Stomach smooth muscle (tissue), 2 donors: ENCODE data around the gene FGF4.

Experiments used
- H3K27ac ChIP-seq: one replicate; pipeline ENCODE4 v1.7.0; 2013; ENCODE audit warnings: mild to moderate bottlenecking, low read length, inconsistent platforms
- H3K27me3 ChIP-seq, 2 donors: one replicate each; pipeline ENCODE4 v1.7.0; 2013; ENCODE audit warnings: low read length in 2 of 2; ENCODE audit not compliant: insufficient read depth in 2 of 2, control insufficient read depth in 1 of 2
- H3K36me3 ChIP-seq, 2 donors: one replicate each; pipeline ENCODE4 v1.7.0; 2013; ENCODE audit warnings: low read length in 2 of 2; ENCODE audit not compliant: control insufficient read depth in 2 of 2, insufficient read depth in 2 of 2
- H3K4me1 ChIP-seq: one replicate; pipeline ENCODE4 v1.7.0; 2013; ENCODE audit warnings: low read length; ENCODE audit not compliant: control insufficient read depth, insufficient read depth
- H3K4me3 ChIP-seq, 2 donors: one replicate each; pipeline ENCODE4 v1.7.0; 2013; ENCODE audit warnings: low read length in 2 of 2
- H3K9ac ChIP-seq, 2 donors: one replicate each; pipeline ENCODE4 v1.7.0; 2013; ENCODE audit warnings: low read length in 2 of 2, mild to moderate bottlenecking in 1 of 2
- H3K9me3 ChIP-seq, 2 donors: one replicate each; pipeline ENCODE4 v1.7.0; 2013; ENCODE audit warnings: low read length in 2 of 2; ENCODE audit not compliant: control insufficient read depth in 2 of 2
- donor health status: healthy.
- donor health status: Pancreatic carcinoma.

FGF4 gene, protein sequence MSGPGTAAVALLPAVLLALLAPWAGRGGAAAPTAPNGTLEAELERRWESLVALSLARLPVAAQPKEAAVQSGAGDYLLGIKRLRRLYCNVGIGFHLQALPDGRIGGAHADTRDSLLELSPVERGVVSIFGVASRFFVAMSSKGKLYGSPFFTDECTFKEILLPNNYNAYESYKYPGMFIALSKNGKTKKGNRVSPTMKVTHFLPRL

DNA sequence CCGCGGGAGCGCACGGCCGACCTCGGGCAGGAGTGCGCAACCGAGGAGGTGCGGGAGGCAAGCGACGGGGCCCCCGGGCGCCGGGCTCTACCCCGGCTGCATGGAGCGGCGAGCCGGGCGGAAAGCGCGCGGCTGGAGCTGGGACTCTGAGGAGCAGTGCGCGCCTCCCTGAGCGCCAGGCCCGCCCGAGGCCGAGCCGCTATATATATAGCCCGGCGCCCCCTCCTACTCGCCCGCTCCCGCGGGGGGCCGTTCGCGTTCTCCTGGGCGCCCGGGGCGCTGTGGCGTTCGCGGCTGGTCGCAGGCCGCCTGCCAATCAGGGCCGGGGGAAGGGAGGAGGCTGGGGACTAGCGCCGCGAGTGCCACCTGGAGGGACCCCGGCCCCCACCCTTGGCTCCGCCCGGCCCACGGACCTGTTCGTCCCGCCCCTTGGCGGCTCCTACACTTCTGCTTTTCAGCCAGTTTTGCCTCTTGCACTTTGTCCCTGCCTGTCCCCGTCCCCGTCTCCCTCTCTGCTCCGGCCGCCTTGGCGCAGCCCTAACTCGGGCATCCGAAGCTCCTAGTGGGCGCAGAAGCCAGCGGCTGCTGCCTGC lies at the start of gene FGF4:
Gene FGF4, minus strand, starts transcription at position 179 of the 593 bp plus-strand sequence. CDS start 257 bp downstream, outside the sequence.
- H3K4me1 ChIP-seq = no peaks in the 10 kb centered on the region
- peaks cover 33 to 34% of the 10 kb centered on the region in 2 donors for H3K27me3 ChIP-seq
- no peak within 1 kb of the TSS for H3K9ac ChIP-seq
- no peak within 1 kb of the TSS for H3K27ac ChIP-seq
- H3K4me3 ChIP-seq = no peak within 1 kb of the TSS
- H3K36me3 ChIP-seq = no peaks in the 10 kb centered on the region
- no peaks in the 10 kb centered on the region for H3K9me3 ChIP-seq

DNA sequence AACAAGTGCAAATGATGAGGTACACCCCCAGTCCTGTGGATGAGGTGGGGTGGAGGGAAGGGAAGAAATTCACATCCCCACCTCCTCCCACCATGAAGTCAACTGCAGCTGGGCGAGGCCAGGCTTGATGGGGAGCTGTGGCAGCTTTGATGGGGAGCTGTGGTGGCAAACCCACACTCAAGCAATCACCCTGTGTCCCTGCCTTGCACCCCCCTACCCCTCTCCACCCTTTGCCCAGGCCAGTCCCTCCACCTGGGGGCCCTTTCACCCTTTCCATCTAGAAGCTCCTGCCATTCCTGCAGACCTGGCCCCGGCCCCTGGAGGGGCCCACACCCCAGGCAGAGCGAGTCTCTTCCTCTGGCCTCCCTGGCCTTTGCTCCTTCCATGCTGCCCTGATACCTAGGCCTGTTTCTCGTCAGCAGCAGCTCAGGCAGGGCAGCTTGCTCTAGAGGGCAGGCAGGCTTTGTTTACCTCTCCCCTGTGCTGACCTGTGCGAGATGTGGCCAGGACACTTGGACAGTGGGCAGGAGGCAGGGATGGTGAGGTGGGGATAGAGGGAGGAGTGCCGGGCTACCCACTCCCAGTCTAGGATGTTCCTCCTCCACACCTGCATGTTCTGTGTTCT lies 48.6 kb upstream of the FGF4 start:
- Histone ChIP-seq H3K4me1 (no peaks in the 10 kb centered on the region), H3K9me3 (peaks cover 0 to 9% of the 10 kb centered on the region in 2 donors), H3K27me3 (peaks cover 13 to 30% of the 10 kb centered on the region in 2 donors), H3K36me3 (no peaks in the 10 kb centered on the region), H3K4me3 (no peak overlapping the region), H3K9ac (no peak overlapping the region), H3K27ac (no peak overlapping the region)

DNA sequence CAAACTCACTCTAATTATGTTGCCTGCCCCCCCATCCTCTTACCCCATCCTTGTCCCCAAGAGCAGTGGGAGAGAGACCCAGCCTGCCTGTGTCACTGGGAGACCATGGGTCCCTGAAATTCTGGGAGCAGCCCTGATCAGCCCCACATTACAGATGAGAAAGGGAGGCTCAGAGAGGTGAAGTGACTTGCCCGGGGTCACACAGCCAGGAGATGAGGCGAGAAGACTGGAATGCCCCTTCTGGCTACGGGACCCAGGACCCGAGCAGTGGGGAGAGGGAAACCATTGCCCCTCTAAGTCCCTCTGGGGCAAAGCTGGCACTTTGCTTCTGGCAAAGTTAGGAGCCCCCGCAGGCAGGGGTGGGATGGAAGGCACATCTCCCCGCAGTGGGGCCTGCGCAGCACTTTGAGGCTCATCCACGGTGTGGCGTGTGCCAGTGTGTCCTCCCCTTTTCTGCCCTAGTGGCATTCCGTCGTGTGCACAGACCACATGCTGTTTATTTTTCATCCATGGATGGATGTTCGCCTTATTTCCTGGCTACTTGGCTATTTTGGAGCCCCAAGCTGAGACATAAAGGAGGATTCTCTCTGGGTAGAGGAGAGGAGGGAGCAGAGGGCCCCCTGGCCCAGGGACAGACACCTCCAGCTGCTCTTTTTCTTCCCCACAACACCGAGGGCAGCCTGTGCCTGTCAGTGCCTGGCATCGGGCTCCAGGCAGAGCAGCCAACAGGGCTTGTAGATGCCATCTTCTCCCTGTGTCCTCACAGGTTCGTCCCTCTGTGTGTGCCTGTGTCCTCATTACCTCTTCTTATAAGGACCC lies 47.7 kb upstream of the FGF4 start:
- Histone ChIP-seq H3K36me3 (no peaks in the 10 kb centered on the region), H3K27ac (no peak overlapping the region), H3K27me3 (peaks cover 17 to 30% of the 10 kb centered on the region in 2 donors), H3K4me1 (no peaks in the 10 kb centered on the region), H3K9me3 (peaks cover 0 to 4% of the 10 kb centered on the region in 2 donors), H3K9ac (no peak overlapping the region), H3K4me3 (no peak overlapping the region)

DNA sequence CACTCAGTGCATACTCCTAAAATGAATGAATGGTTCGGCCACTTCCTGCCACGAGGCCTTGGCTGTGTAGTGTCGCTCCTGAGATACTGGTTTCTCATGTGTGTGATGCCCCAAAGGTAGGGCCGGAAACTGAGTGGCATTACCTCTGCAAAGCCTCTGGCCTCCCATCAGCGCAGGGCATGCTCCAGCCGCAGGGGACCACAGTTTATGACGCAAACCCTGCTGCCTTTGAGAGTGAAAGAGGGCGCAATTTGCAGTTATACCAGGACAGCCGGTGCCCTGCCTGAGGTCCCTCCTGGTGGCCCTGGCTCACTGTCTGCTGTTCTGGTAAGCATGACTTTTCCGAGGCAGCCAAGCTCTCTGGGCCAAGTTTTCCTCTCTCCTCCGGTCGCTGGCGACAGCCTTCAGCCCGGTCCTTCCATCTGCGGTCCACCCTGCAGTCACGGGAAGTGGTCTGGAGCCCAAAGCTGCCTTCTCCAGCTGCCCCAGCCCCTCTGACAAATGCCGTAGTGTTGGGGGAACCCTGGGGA lies 46.4 kb upstream of the FGF4 start:
- Histone ChIP-seq H3K27ac (no peak overlapping the region), H3K9me3 (no peaks in the 10 kb centered on the region), H3K4me3 (no peak overlapping the region), H3K36me3 (no peaks in the 10 kb centered on the region), H3K4me1 (no peaks in the 10 kb centered on the region), H3K9ac (no peak overlapping the region), H3K27me3 (peaks cover 29 to 36% of the 10 kb centered on the region in 2 donors)

DNA sequence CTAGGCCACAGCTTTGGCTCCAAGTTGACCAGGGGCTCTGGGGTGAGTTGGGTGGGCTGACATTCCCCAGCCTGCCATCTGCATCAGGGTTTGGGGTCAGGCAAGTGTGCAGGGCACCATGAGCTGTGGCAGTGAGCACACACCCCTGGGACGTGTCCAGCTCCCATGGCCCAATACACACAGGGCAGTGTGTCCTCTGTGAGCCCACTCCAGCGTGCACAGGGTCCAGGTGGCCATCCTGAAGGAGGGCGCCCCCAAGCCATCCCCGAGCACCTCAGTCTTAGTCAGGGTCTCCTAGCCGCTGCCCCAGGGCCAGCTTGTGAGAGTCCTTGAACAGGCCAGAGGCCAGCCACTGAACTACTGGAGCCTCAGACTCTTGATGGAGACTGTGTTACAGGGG lies 45.3 kb upstream of the FGF4 start:
- no peak overlapping the region for H3K27ac ChIP-seq
- H3K9me3 ChIP-seq = no peaks in the 10 kb centered on the region
- H3K4me3 ChIP-seq = no peak overlapping the region
- no peak overlapping the region for H3K9ac ChIP-seq
- no peaks in the 10 kb centered on the region for H3K4me1 ChIP-seq
- peaks cover 37 to 44% of the 10 kb centered on the region in 2 donors for H3K27me3 ChIP-seq
- no peaks in the 10 kb centered on the region for H3K36me3 ChIP-seq

DNA sequence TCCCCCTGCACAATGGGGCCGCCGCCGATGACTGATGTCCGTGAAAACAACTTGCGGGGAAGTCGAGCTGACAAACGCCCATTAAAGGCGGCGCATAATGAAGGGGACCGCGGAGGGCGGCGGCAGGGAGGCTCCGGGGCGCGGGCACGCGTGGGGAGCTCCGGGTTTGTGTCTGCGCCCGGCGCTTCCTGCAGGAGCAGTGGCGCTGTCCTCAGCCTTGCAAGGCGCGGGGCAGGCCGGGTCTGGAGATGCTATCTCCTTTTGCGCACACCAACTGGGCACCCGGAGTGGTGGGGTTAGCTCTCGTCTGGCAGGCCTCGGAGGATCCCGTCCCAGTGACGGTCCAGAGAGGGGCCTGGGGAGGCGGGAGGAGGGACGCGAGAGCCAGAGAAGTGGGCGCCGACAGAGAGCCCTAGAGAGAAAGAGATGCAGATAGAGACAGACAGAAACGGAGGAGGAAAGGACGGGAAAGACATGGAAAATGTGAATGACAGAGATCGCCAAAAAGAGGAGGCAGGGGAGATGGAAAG lies 44.5 kb upstream of the FGF4 start:
- no peak overlapping the region for H3K27ac ChIP-seq
- H3K4me1 ChIP-seq = no peaks in the 10 kb centered on the region
- H3K9me3 ChIP-seq = no peaks in the 10 kb centered on the region
- peaks cover 37 to 46% of the 10 kb centered on the region in 2 donors for H3K27me3 ChIP-seq
- no peak overlapping the region for H3K4me3 ChIP-seq
- no peak overlapping the region for H3K9ac ChIP-seq
- no peaks in the 10 kb centered on the region for H3K36me3 ChIP-seq

DNA sequence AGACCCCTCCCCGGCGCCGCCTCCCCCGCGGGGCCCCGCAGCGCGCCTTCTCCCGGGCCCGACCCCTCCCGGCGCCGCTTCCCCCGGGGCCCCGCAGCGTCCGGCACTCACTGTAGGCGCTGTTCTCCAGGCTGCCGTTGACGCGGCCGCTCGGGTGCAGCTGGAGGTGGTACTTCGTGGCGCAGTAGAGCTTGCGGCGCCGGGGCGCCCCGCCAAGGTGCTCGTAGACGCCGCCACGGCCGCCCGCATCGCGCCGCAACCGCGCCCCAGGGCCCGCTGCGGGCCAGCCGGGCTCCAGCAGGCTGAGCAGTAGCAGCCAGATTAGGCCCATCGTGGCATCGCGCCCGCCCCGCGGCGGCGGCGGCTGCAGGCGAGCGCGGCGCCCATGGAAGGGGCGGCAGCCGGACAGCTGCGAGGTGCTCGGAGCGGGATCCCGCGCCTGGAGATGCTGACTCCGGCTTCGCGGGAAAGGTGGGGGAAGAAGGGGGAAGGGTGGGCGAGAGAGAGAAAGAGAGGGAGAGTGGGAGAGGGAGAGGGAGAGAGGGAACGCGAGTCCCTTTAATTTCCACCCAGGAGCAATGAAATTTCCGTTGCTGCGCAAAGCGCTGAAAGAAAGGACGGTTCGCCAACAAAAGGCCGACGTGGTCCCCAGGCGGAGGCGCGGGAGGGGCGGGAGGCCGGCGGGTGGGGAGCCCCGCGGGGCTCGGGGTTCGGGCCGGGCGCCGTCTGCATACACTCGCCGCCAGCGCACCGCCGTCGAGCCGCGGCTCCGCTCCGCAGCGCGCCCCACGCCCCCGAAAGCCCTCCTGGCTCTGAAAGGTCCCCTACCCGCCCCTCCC lies 43.7 kb upstream of the FGF4 start, which contains the start of gene FGF3:
Gene FGF3, minus strand, starts transcription at position 814 of the 839 bp plus-strand sequence. Its CDS starts 483 bp downstream, at position 331.
- Histone ChIP-seq H3K4me1 (no peaks in the 10 kb centered on the region), H3K9me3 (no peaks in the 10 kb centered on the region), H3K27ac (no peak within 1 kb of the TSS), H3K4me3 (no peak within 1 kb of the TSS), H3K9ac (no peak within 1 kb of the TSS), H3K36me3 (no peaks in the 10 kb centered on the region), H3K27me3 (peaks cover 34 to 42% of the 10 kb centered on the region in 2 donors)

DNA sequence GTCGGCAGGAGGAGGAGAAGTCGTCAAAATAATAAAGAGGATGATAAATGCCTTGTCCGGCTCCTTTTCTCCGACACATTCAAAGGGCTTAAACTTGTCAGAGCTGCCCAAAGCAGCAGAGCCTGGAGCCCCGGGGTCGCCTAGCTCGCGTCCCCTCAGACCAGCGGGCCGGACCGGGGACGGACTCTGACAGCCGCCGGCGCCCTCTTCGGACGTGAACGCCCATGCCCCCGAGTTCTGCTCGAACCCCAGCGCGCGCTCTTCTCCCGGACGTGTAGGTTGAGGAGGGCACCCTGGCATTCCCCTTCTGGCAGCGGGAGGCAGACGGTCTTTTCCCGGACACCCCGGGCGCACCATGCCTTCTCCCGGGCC lies 43.1 kb upstream of the FGF4 start:
- Histone ChIP-seq H3K27ac (no peak overlapping the region), H3K9ac (no peak overlapping the region), H3K4me3 (no peak overlapping the region), H3K9me3 (no peaks in the 10 kb centered on the region), H3K36me3 (no peaks in the 10 kb centered on the region), H3K4me1 (no peaks in the 10 kb centered on the region), H3K27me3 (peaks cover 32 to 40% of the 10 kb centered on the region in 2 donors)

DNA sequence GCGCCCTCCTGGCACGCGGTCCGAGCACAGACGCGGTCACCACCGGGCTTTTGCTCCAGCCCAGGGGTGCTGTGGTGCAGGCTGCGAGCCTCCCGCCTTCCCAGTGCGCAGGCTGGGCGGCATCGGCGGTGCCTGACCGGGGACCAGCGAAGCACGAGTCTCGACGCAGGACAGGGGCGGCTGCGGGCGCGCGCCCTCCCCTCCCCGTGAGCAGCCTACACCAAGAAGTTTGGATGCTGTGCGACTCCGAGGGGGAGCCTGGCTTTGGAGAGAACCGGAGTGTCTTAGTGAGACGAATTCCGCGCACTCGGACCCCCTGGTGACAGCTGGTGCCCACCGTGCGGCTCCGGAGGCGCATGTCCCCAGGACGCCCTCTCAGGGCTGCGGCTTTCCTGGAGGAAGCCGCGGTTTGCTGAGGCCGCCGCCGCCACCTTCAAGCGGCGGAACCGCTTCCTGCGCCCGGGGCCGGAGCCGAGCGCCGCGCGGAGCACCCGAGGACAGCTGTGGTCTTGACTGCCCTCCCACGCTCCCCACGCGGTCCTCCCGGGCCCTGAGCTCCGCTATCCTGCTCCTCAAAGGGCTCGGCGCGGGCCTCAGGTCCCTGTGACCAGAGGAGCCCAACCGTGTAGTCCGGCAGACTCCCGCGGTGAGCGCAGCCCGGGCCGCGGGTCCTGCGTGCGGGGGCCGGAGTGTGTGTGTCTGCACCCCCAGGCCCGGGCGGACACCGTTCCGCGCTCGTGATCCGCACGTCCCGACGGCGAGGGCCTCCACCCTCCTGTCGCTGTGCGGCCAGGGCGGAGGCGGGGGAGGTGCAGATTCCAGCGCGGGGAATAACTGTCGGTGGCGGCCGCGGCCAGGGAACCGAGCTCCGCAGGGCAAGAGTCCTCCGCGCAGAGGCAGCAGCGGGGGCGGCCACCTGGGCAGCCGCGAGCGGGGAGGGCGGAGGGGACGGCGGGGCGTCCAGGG lies 42.4 kb upstream of the FGF4 start:
- Histone ChIP-seq H3K9me3 (no peaks in the 10 kb centered on the region), H3K4me3 (no peak overlapping the region), H3K4me1 (no peaks in the 10 kb centered on the region), H3K36me3 (no peaks in the 10 kb centered on the region), H3K9ac (no peak overlapping the region), H3K27me3 (peaks cover 32 to 38% of the 10 kb centered on the region in 2 donors), H3K27ac (no peak overlapping the region)
